A549 (cell line): ENCODE results near the gene ABI3. TPM values are rescaled to one million over a fixed set of nuclear protein-coding genes. Genes with fewer than 3 reads are reported as not detected.

Experiments
- ATAC-seq, 2 experiments: fragments of 200-7000 bp in 1 of 2; fragments of >200 bp in 1 of 2; cut with Nextera tagmentation in 1 of 2; cut with Tn5 transposase in 1 of 2; 3 replicates each; pipeline versions ENCODE4 v1.8.0 to v1.9.1; 2018 to 2020; ENCODE audit warnings: mild to moderate bottlenecking in 1 of 2, moderate library complexity in 1 of 2
- CTCF ChIA-PET: fragments of 300-600 bp; sonication (Branson Sonifier 250); formaldehyde crosslinking; extraction: SDS; loops from one replicate; lab custom pipeline; 2021; ENCODE audit warnings: antibody characterized with exemption, inconsistent platforms; lab: Yijun Ruan, JAX
- POLR2A ChIA-PET: fragments of 350-600 bp; formaldehyde crosslinking; extraction: SDS; loops from one replicate; lab custom pipeline; 2021; ENCODE audit warnings: antibody characterized with exemption, inconsistent platforms; lab: Yijun Ruan, JAX
- DNase-seq, 2 experiments: peaks; one replicate each; pipeline versions ENCODE4 v3.0.0 to v3.0.0-alpha.2; 2011 to 2016; ENCODE audit warnings: low read depth in 1 of 2, low spot score in 1 of 2
- FAIRE-seq: peaks from 2 replicates; lab custom pipeline; 2011; peaks lifted over from hg19 to GRCh38; lab: Jason Lieb, UNC
- H3K27ac ChIP-seq, 2 experiments: fragments of >200 bp; sonication (Bioruptor Twin); formaldehyde crosslinking; 3 replicates each; pipeline ENCODE4 v1.5.1; 2016 to 2017
- H3K4me1 ChIP-seq: fragments of >200 bp; sonication (Bioruptor Twin); formaldehyde crosslinking; 3 replicates; pipeline ENCODE4 v1.6.1; 2016
- H3K4me2 ChIP-seq: fragments of >200 bp; sonication (Bioruptor Twin); formaldehyde crosslinking; 3 replicates; pipeline ENCODE4 v1.6.1; 2016
- H3K4me3 ChIP-seq: fragments of >200 bp; sonication (Bioruptor Twin); formaldehyde crosslinking; 3 replicates; pipeline ENCODE4 v1.5.1; 2016
- H3K9me3 ChIP-seq: fragments of >200 bp; sonication (Bioruptor Twin); formaldehyde crosslinking; 3 replicates; pipeline ENCODE4 v1.6.1; 2016
- BHLHE40 ChIP-seq: IDR thresholded peaks from 2 replicates; pipeline ENCODE4 v1.6.1; 2012; ENCODE audit warnings: low read depth, low read length, inconsistent platforms
- CBX8 ChIP-seq: fragments of 200-600 bp; sonication (generic); IDR thresholded peaks from 2 replicates; pipeline ENCODE4 v1.6.1; 2016
- CEBPB ChIP-seq, 2 experiments: fragments of >200 bp in 1 of 2; sonication (Bioruptor Twin) in 1 of 2; formaldehyde crosslinking in 1 of 2; IDR thresholded peaks; 2 replicates each; pipeline ENCODE4 v1.6.1; 2012 to 2016
- FOSB ChIP-seq: fragments of 250-450 bp; sonication (Bioruptor Pico); IDR thresholded peaks from 2 replicates; pipeline ENCODE4 v1.5.0; 2020; ENCODE audit warnings: mild to moderate bottlenecking, moderate library complexity
- FOXS1 ChIP-seq: fragments of 250-450 bp; sonication (Bioruptor Pico); IDR thresholded peaks from 2 replicates; pipeline ENCODE4 v1.5.0; 2020; ENCODE audit warnings: mild to moderate bottlenecking, moderate library complexity
- HOXB13 ChIP-seq: fragments of 250-450 bp; sonication (Bioruptor Pico); IDR thresholded peaks from 2 replicates; pipeline ENCODE4 v1.5.0; 2020; ENCODE audit warnings: low read depth, mild to moderate bottlenecking, moderate library complexity
- JUN ChIP-seq, 2 experiments: fragments of >200 bp; sonication (Bioruptor Twin); formaldehyde crosslinking; IDR thresholded peaks; 2 replicates in 1 of 2; 3 replicates in 1 of 2; pipeline ENCODE4 v1.6.1; 2016 to 2017
- MAFK ChIP-seq: fragments of 450-650 bp; IDR thresholded peaks from 2 replicates; pipeline ENCODE4 v1.6.1; 2014; ENCODE audit not compliant: partially characterized antibody
- MAZ ChIP-seq: fragments of 150-350 bp; IDR thresholded peaks from 2 replicates; pipeline ENCODE4 v1.6.1; 2014; ENCODE audit warnings: antibody characterized with exemption, low read depth, low read length, borderline replicate concordance
- RCOR1 ChIP-seq: fragments of 150-350 bp; IDR thresholded peaks from 2 replicates; pipeline ENCODE4 v1.6.1; 2014; ENCODE audit warnings: antibody characterized with exemption, low read length, low read depth
- RNF2 ChIP-seq: fragments of 200-600 bp; sonication (generic); IDR thresholded peaks from 2 replicates; pipeline ENCODE4 v1.6.1; 2016; ENCODE audit warnings: low read depth, mild to moderate bottlenecking, antibody characterized with exemption, moderate library complexity, borderline replicate concordance
- TP53 ChIP-seq: fragments of 250-450 bp; sonication (Bioruptor Pico); IDR thresholded peaks from 2 replicates; pipeline ENCODE4 v1.5.0; 2021; ENCODE audit warnings: mild to moderate bottlenecking, moderate library complexity
- WGBS: methylation state at CpG from one replicate; pipeline ENCODE4 v1.1.6; 2017; ENCODE audit errors: missing lambda C conversion rate; 5-methylcytosine and 5-hydroxymethylcytosine counted together
- polyA plus RNA-seq, 4 experiments: library from polyadenylated mRNA; depleted of rRNA in 3 of 4; stranded (reverse); fragments of >200 nt; fragmentation: RNase III in 1 of 4; extraction: RNeasy Plus Mini Kit Qiagen cat#74134 plus additional on column Dnase treatment in 1 of 4; gene quantifications; 2 replicates in 3 of 4; 3 replicates in 1 of 4; pipeline ENCODE4 v1.2.3, GENCODE V29; 2011 to 2017
- TF ChIP-seq, protein P1 (sequence below): fragments of >200 bp; sonication (Bioruptor Twin); formaldehyde crosslinking; IDR thresholded peaks from 3 replicates; pipeline ENCODE4 v1.5.1; 2016
- TF ChIP-seq, protein P2 (sequence below): fragments of 450-650 bp; IDR thresholded peaks from 2 replicates; pipeline ENCODE4 v1.6.1; 2014; ENCODE audit warnings: antibody characterized with exemption
- TF ChIP-seq, protein P3 (sequence below): IDR thresholded peaks from 2 replicates; pipeline ENCODE4 v1.6.1; 2012
- TF ChIP-seq, protein P4 (sequence below): fragments of 250-450 bp; sonication (Bioruptor Pico); IDR thresholded peaks from 2 replicates; pipeline ENCODE4 v1.5.0; 2021; ENCODE audit warnings: mild to moderate bottlenecking, moderate library complexity, borderline replicate concordance
- TF ChIP-seq, protein P5 (sequence below): fragments of >200 bp; sonication (Bioruptor Twin); formaldehyde crosslinking; IDR thresholded peaks from 2 replicates; pipeline ENCODE4 v1.6.1; 2016
- TF ChIP-seq, protein P6 (sequence below): IDR thresholded peaks from 2 replicates; pipeline ENCODE4 v1.6.1; 2012; ENCODE audit warnings: low read depth, borderline replicate concordance
- TF ChIP-seq, protein P7 (sequence below): IDR thresholded peaks from 2 replicates; pipeline ENCODE4 v1.6.1; 2012

The ABI3 gene
- polyA plus RNA-seq, 2 of the 4 experiments (the other 2 are of a cell fraction) = not detected

DNA sequence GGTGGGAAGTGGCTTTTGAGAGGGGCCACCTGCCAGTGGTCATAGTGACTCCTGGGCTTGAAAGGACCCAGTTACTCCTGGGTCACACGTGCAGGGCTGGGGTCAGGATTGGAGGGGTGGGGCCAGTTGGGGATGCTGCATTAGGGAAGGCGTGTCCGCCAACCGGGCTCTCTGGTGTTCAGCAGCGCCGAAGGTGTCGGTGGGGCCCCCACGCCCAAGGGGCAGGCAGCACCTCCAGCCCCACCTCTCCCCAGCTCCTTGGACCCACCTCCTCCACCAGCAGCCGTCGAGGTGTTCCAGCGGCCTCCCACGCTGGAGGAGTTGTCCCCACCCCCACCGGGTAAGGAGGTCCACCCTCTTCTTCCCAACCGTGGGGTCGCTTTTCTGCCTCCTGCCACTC lies 9.5 kb downstream of the ABI3 start:
- H3K4me1 ChIP-seq = peaks cover 3% of the 10 kb centered on the region; the same call in 1 of the 3 replicates
- no peaks in the 10 kb centered on the region for H3K9me3 ChIP-seq
- FAIRE-seq (no peak), DNase-seq (no peak), ATAC-seq (no peak)
- no peak overlapping the region for H3K4me2 ChIP-seq
- no peak overlapping the region for H3K27ac ChIP-seq
- TF ChIP-seq, protein P1, sequence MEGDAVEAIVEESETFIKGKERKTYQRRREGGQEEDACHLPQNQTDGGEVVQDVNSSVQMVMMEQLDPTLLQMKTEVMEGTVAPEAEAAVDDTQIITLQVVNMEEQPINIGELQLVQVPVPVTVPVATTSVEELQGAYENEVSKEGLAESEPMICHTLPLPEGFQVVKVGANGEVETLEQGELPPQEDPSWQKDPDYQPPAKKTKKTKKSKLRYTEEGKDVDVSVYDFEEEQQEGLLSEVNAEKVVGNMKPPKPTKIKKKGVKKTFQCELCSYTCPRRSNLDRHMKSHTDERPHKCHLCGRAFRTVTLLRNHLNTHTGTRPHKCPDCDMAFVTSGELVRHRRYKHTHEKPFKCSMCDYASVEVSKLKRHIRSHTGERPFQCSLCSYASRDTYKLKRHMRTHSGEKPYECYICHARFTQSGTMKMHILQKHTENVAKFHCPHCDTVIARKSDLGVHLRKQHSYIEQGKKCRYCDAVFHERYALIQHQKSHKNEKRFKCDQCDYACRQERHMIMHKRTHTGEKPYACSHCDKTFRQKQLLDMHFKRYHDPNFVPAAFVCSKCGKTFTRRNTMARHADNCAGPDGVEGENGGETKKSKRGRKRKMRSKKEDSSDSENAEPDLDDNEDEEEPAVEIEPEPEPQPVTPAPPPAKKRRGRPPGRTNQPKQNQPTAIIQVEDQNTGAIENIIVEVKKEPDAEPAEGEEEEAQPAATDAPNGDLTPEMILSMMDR = 0 out of 3 replicates have a peak, but pooled peaks have one; percentile 3
- TF ChIP-seq RNF2 = no peak
- 73% methylated on average over 15 of the region's 15 CpGs for WGBS
- no peak overlapping the region for H3K4me3 ChIP-seq
- CTCF ChIA-PET = interaction anchor here (3.1 kb wide), 1 partner anchor 70 kb away, joined by 22 read pairs; no protein-coding TSS in a partner anchor
- POLR2A ChIA-PET = no interaction called here

DNA sequence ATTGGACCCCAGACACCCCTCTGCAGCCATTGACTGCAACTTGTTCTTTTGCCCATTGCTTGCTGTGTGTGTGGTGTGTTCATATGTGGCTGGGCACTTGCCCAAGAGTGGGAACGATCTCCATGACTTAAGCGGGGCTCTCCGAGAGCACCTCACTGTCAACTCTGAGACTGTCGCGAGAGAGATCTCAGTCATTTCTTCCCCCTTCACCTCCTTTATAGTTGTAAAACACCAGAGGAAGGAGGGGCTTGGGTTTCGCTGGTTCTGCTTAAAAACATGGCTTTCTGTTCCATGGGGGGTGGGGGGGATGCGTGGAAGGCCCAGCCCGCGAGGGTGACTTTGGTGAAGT lies 12.6 kb downstream of the ABI3 start:
- no peak for FAIRE-seq
- Histone ChIP-seq H3K27ac (0 out of 6 replicates have a peak overlapping the region, but pooled peaks of 1 of the 2 experiments have one; percentile 10), H3K4me3 (0 out of 3 replicates have a peak overlapping the region, but pooled peaks have one; percentile 0), H3K9me3 (no peaks in the 10 kb centered on the region), H3K4me1 (peaks cover 11% of the 10 kb centered on the region), H3K4me2 (peak overlapping the region; percentile 60)
- no peak for DNase-seq
- ATAC-seq = peak; percentile 2 to 10; a peak in 3 of 6 replicates
- WGBS = 25% methylated on average over 9 of the region's 9 CpGs
- no peak for TF ChIP-seq MAFK
- TF ChIP-seq, protein P2, sequence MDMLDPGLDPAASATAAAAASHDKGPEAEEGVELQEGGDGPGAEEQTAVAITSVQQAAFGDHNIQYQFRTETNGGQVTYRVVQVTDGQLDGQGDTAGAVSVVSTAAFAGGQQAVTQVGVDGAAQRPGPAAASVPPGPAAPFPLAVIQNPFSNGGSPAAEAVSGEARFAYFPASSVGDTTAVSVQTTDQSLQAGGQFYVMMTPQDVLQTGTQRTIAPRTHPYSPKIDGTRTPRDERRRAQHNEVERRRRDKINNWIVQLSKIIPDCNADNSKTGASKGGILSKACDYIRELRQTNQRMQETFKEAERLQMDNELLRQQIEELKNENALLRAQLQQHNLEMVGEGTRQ = no peak
- TF ChIP-seq, protein P3, sequence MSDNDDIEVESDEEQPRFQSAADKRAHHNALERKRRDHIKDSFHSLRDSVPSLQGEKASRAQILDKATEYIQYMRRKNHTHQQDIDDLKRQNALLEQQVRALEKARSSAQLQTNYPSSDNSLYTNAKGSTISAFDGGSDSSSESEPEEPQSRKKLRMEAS = no peak
- TF ChIP-seq, protein P1 = no peak
- TF ChIP-seq, protein P4, sequence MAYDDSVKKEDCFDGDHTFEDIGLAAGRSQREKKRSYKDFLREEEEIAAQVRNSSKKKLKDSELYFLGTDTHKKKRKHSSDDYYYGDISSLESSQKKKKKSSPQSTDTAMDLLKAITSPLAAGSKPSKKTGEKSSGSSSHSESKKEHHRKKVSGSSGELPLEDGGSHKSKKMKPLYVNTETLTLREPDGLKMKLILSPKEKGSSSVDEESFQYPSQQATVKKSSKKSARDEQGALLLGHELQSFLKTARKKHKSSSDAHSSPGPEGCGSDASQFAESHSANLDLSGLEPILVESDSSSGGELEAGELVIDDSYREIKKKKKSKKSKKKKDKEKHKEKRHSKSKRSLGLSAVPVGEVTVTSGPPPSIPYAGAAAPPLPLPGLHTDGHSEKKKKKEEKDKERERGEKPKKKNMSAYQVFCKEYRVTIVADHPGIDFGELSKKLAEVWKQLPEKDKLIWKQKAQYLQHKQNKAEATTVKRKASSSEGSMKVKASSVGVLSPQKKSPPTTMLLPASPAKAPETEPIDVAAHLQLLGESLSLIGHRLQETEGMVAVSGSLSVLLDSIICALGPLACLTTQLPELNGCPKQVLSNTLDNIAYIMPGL (CRISPR knock-in tag) = no peak
- TF ChIP-seq TP53 (CRISPR knock-in tag) = no peak
- TF ChIP-seq JUN (IDR thresholded peaks at IDR 0.05) = no peak
- TF ChIP-seq RCOR1 = no peak
- TF ChIP-seq, protein P5, sequence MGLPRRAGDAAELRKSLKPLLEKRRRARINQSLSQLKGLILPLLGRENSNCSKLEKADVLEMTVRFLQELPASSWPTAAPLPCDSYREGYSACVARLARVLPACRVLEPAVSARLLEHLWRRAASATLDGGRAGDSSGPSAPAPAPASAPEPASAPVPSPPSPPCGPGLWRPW = no peak
- TF ChIP-seq FOXS1 = no peak
- no peak for TF ChIP-seq BHLHE40
- TF ChIP-seq HOXB13 (CRISPR knock-in tag) = no peak
- no peak for TF ChIP-seq MAZ
- TF ChIP-seq, protein P6, sequence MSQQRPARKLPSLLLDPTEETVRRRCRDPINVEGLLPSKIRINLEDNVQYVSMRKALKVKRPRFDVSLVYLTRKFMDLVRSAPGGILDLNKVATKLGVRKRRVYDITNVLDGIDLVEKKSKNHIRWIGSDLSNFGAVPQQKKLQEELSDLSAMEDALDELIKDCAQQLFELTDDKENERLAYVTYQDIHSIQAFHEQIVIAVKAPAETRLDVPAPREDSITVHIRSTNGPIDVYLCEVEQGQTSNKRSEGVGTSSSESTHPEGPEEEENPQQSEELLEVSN = no peak
- no peak for TF ChIP-seq FOSB (CRISPR knock-in tag)
- no peak for TF ChIP-seq CBX8
- TF ChIP-seq, protein P7, sequence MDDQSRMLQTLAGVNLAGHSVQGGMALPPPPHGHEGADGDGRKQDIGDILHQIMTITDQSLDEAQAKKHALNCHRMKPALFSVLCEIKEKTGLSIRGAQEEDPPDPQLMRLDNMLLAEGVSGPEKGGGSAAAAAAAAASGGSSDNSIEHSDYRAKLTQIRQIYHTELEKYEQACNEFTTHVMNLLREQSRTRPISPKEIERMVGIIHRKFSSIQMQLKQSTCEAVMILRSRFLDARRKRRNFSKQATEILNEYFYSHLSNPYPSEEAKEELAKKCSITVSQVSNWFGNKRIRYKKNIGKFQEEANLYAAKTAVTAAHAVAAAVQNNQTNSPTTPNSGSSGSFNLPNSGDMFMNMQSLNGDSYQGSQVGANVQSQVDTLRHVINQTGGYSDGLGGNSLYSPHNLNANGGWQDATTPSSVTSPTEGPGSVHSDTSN = no peak
- TF ChIP-seq CEBPB (IDR thresholded peaks at IDR 0.05) = no peak
- ChIA-PET POLR2A (interaction anchor here (0.9 to 1.8 kb wide), 2 partner anchors 31 to 68 kb away, joined by 5 read pairs; no protein-coding TSS in a partner anchor), CTCF (interaction anchor here (0.7 to 3.1 kb wide), 13 partner anchors 8 to 331 kb away, joined by 3 to 22 read pairs (median 5); partner anchors contain the start of gene ATP5MC1)
